Stimulated activated CD8-positive, alpha-beta memory T cell treated with anti-CD3 and anti-CD28 coated beads, Interleukin-7, amount 100 ng/mL, for 4 hours (primary cell): ENCODE measurements around the gene MORC3.
"Not testable (repeated sequence)": the region's sequence is repeated elsewhere in the genome, so short reads cannot be mapped to it uniquely, and the experiment has no call there.

Experiments used
- DNase-seq, 2 donors: peaks; one replicate each; pipeline ENCODE4 v3.0.0-alpha.2; 2020; ENCODE audit warnings: low read depth in 2 of 2

Gene MORC3

DNA sequence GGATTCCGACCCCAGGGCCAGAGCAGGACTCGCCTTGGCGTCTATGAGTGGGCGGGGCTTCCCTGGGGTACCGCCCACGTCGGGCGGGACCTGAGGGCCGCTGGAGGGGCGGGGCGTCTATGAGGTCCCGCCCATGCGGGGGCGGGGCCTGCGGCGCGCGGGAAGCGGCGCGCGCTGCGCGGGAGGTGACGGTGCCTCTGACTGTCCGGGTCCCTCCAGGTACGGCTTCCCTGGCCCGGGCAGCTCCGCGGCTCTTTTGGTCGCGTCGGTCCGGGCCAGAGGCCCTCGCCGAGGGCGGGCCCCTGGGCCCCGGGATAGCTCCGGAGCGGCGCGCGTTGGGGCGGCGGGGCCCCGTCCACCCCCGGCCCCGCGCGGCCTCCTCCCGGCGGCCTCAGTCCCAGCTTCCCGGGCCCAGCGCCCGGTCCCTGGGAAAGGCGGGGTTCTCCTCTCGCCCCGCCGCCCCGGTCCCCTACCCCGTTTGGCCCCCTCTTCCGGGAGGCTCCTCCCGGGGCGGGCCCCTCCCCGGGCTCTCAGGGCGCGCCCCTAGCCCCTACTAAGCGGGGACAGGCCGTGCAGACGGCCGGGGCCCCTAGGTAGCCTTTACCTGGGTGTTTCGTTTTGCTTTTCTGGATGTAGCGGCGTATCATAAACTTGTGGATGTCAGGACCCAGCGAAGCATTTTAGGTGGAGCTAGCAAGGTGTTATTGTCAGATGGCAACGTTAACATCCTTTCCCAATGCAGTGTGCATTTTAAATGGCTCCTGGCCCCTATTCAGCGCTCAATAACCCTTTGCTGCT is 65.4 kb downstream of the MORC3 start, which contains the start of gene CHAF1B:
TSS of gene CHAF1B (plus strand) at position 160 of the 798 bp plus-strand sequence. CDS start 745 bp downstream, outside the sequence.
- peak; percentile 45 to 70 for DNase-seq

GRCh38 chr21:36386031-36386642 is 66.1 kb downstream of the MORC3 start:
- no peak for DNase-seq

- no peak for DNase-seq
These were observed 68.1 kb downstream of the MORC3 start for GRCh38 chr21:36388096-36388495.

GRCh38 chr21:36388835-36389234 is 68.8 kb downstream of the MORC3 start:
- no peak for DNase-seq

- DNase-seq = not testable (repeated sequence)
These were observed 71.7 kb downstream of the MORC3 start for GRCh38 chr21:36391649-36392048.

- DNase-seq = no peak
These were observed 75.5 kb downstream of the MORC3 start for GRCh38 chr21:36395353-36396111.

GRCh38 chr21:36396325-36396724 is 76.3 kb downstream of the MORC3 start:
- no peak for DNase-seq

- no peak for DNase-seq
These were observed 77.0 kb downstream of the MORC3 start for GRCh38 chr21:36396971-36397370.

DNA sequence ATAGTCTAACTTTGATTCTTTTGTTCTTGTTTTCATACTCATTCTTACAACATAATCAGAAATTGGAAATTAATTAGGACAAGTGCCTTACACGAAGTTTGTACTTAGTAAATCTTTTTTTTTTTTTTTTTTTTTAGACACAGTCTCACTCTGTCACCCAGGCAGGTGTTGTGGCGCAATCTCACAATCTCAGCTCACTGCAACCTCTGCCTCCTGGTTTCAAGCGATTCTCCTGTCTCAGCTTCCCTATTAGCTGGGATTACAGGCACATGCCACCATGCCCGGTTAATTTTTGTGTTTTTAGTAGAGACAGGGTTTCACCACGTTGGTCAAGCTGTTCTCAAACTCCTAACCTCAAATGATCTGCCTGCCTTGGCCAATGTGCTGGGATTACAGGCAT is 77.6 kb downstream of the MORC3 start:
- DNase-seq = no peak

- DNase-seq = not testable (repeated sequence)
These were observed 79.7 kb downstream of the MORC3 start for GRCh38 chr21:36399736-36400135.

DNA sequence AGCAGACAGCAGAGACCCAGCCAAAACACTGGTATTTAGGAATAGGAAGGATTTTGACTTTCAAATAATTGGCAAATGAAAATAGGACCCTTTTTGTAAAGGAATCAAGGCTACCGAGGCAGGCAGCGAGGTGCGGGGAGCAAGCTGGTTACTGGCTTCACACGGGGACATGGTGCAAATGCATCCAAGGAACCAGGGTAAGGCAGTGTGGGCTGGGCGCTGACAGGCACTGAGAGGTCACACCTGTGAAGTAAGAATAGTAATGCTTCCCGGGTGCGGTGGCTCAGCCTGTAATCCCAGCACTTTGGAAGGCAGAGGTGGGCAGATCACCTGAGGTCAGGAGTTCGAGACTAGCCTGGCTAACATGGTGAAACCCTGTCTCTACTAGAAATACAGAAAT is 80.7 kb downstream of the MORC3 start:
- no peak for DNase-seq

DNA sequence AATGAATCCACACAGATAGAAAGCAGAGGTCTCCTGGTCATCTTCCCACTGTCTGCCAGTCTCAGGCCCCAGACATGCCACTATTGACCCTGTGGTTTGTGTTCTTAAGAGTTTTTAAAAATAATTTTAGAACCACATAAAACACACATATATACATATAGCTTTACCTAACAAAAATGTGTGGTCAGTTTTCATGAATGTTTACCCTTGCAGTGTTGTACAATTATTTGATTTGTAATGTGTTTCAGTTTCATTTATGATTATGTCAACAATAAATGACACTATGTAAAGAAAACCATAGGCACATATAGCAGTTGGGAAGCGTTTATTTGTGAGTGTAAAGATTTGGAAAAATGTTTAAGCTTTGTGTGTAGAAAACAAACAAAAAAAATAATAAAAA is 82.3 kb downstream of the MORC3 start:
- DNase-seq = no peak

GRCh38 chr21:36403713-36404112 is 83.7 kb downstream of the MORC3 start:
- DNase-seq = no peak

- DNase-seq = no peak
These were observed 88.6 kb downstream of the MORC3 start for GRCh38 chr21:36408568-36408967.

GRCh38 chr21:36411301-36411700 is 91.3 kb downstream of the MORC3 start:
- no peak for DNase-seq

DNA sequence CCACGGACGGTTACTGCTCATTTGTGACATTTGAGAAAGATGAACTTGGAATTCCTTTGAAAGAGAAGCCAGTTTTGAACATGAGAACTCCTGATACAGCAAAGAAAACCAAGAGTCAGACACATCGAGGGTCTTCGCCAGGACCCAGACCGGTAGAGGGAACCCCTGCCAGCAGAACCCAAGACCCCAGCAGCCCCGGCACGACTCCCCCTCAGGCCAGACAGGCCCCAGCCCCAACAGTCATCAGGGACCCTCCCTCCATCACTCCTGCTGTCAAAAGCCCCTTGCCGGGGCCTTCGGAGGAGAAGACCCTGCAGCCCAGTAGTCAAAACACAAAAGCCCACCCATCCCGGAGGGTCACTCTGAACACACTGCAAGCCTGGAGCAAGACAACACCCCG is 92.9 kb downstream of the MORC3 start:
- no peak for DNase-seq

- DNase-seq = no peak
These were observed 95.4 kb downstream of the MORC3 start for GRCh38 chr21:36415375-36415774.

DNA sequence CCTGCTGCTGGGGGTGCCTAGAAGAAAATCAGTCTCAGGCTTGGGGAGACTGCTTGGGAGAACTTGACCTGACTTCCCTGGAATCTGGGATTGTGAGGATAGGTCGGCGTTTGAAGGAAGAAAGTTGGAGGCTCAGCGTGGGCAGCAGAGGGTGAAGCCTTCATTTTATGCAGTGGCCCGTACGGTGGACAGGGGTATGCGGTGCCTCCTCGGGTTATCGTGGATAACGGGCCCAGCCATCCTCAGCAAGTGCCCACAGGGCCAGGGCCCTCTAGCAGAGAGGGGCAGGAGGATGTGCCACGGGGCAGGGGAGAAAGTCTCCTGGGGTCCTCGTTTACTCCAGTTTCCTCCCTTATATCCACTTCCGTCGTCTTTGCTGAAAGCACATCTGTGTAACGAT is 99.2 kb downstream of the MORC3 start:
- no peak for DNase-seq

DNA sequence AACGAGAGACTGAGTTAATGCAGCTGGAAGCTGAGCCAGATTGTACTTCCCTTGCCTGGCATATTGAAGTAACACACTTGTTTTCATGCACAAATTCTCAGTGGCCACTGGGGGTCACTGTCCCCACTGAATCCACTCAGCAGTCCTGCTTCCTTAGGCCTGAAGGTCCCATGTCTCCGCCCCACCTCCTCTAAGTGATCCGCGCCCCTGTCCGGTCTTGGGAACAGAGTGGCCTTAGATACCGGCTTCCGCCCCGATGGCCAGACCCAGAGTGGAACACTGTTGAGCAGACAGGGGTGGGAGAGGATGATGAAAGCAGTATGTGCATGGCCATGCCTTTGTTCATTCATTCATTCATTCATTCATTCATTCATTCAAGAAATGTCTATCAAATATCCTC is 100.0 kb downstream of the MORC3 start:
- peak in 1 of 2 donors; percentile 33 for DNase-seq

GRCh38 chr21:36420571-36421339 is 100.8 kb downstream of the MORC3 start:
- DNase-seq = no peak

GRCh38 chr21:36422279-36423098 is 102.5 kb downstream of the MORC3 start:
- DNase-seq = peak in 1 of 2 donors; percentile 3
